A549 (cell line): ENCODE data around the gene COQ2.

Experiments used
- CEBPB ChIP-seq, 2 experiments: fragments of >200 bp in 1 of 2; sonication (Bioruptor Twin) in 1 of 2; formaldehyde crosslinking in 1 of 2; IDR thresholded peaks; 2 replicates each; pipeline ENCODE4 v1.6.1; 2012 to 2016
- CHD2 ChIP-seq: fragments of 150-350 bp; IDR thresholded peaks from 2 replicates; pipeline ENCODE4 v1.6.1; 2014; ENCODE audit warnings: low read length; ENCODE audit not compliant: partially characterized antibody
- CTCF ChIP-seq: fragments of >200 bp; sonication (Bioruptor Twin); formaldehyde crosslinking; IDR thresholded peaks from 3 replicates; pipeline ENCODE4 v1.5.1; 2016
- EP300 ChIP-seq, 2 experiments: fragments of >200 bp; sonication (Bioruptor Twin); formaldehyde crosslinking; IDR thresholded peaks; 2 replicates in 1 of 2; 3 replicates in 1 of 2; pipeline ENCODE4 v1.6.1; 2016 to 2017
- MAZ ChIP-seq: fragments of 150-350 bp; IDR thresholded peaks from 2 replicates; pipeline ENCODE4 v1.6.1; 2014; ENCODE audit warnings: antibody characterized with exemption, low read depth, low read length, borderline replicate concordance
- POLR2A ChIP-seq: IDR thresholded peaks from 2 replicates; pipeline ENCODE4 v1.6.1; 2012; ENCODE audit warnings: mild to moderate bottlenecking, low read length
- RAD21 ChIP-seq, 2 experiments: fragments of >200 bp in 1 of 2; sonication (Bioruptor Twin) in 1 of 2; formaldehyde crosslinking in 1 of 2; IDR thresholded peaks in 1 of 2; conservative IDR thresholded peaks in 1 of 2; 2 replicates in 1 of 2; 3 replicates in 1 of 2; pipeline ENCODE4 v1.6.1; 2012 to 2018; ENCODE audit warnings: inconsistent platforms in 1 of 2
- RNF2 ChIP-seq: fragments of 200-600 bp; sonication (generic); IDR thresholded peaks from 2 replicates; pipeline ENCODE4 v1.6.1; 2016; ENCODE audit warnings: low read depth, mild to moderate bottlenecking, antibody characterized with exemption, moderate library complexity, borderline replicate concordance

GRCh38 chr4:83320548-83320947 is 36.0 kb upstream of the COQ2 start:
- no peak for TF ChIP-seq POLR2A
- TF ChIP-seq EP300 (IDR thresholded peaks at IDR 0.05), result no peak
- TF ChIP-seq MAZ, result no peak
- TF ChIP-seq CEBPB (IDR thresholded peaks at IDR 0.05), result no peak
- no peak for TF ChIP-seq CHD2
- TF ChIP-seq CTCF, result no peak
- TF ChIP-seq RAD21 (conservative IDR thresholded peaks at IDR 0.05 in 1 of 2, IDR thresholded peaks at IDR 0.05 in 1 of 2), result no peak
- no peak for TF ChIP-seq RNF2
